RWPE1 (cell line): ENCODE measurements around the gene ABCA3.
"Not testable (repeated sequence)": the region's sequence is repeated elsewhere in the genome, so short reads cannot be mapped to it uniquely, and the experiment has no call there.

Experiments used
- CTCF ChIA-PET: fragments of 350-600 bp; sonication (Branson Sonifier 250); formaldehyde crosslinking; extraction: SDS; loops from one replicate; lab custom pipeline; 2021; lab: Yijun Ruan, JAX
- POLR2A ChIA-PET: fragments of 400-600 bp; formaldehyde crosslinking; extraction: SDS; loops from one replicate; lab custom pipeline; 2020; ENCODE audit warnings: antibody characterized with exemption; ENCODE audit not compliant: low non-redundant PET; lab: Yijun Ruan, JAX
- DNase-seq: peaks from one replicate; pipeline ENCODE4 v3.0.0; 2012; ENCODE audit warnings: low spot score
- H3K27ac ChIP-seq: fragments of 450-650 bp; 2 replicates; pipeline ENCODE4 v1.5.1; 2017
- TF ChIP-seq, protein P1 (sequence below): fragments of 450-650 bp; conservative IDR thresholded peaks from 2 replicates; pipeline ENCODE4 v1.5.1; 2017; ENCODE audit warnings: low read depth, mild to moderate bottlenecking

ABCA3 gene

DNA sequence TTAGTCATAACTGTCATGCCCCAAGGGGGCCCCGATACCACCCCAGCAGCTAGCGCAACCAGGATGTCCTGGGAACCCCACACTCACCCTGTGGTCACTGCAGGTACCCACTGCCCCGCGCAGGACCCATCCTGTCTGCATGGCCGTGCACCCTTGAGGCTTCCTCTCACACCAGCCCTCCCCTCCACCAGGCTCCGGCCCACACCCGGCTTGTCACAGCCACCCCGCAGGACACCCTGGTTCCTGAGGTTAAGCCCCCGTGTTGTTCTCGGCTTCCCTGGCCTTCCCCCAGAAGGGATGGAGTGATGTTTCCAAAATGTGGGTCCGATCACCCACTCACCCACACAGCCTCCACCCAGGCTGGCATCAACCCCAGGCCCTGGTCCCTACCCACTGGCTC is 96.7 kb downstream of the ABCA3 start:
- DNase-seq: no peak
- ChIA-PET POLR2A (no interaction called here), CTCF (no interaction called here)
- H3K27ac ChIP-seq: peak overlapping the region; percentile 21; the same call in 1 of the 2 replicates
- TF ChIP-seq, protein P1, sequence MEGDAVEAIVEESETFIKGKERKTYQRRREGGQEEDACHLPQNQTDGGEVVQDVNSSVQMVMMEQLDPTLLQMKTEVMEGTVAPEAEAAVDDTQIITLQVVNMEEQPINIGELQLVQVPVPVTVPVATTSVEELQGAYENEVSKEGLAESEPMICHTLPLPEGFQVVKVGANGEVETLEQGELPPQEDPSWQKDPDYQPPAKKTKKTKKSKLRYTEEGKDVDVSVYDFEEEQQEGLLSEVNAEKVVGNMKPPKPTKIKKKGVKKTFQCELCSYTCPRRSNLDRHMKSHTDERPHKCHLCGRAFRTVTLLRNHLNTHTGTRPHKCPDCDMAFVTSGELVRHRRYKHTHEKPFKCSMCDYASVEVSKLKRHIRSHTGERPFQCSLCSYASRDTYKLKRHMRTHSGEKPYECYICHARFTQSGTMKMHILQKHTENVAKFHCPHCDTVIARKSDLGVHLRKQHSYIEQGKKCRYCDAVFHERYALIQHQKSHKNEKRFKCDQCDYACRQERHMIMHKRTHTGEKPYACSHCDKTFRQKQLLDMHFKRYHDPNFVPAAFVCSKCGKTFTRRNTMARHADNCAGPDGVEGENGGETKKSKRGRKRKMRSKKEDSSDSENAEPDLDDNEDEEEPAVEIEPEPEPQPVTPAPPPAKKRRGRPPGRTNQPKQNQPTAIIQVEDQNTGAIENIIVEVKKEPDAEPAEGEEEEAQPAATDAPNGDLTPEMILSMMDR: no peak

- TF ChIP-seq, protein P1: no peak
- DNase-seq: no peak
- H3K27ac ChIP-seq: peak overlapping the region; percentile 21; the same call in 1 of the 2 replicates
- ChIA-PET POLR2A (no interaction called here), CTCF (interaction anchor here (0.6 to 0.7 kb wide), 2 partner anchors 171 to 606 kb away, joined by 3 read pairs; no protein-coding TSS in a partner anchor)
Measured at GRCh38 chr16:2243031-2243528, 97.4 kb downstream of the ABCA3 start.

- no peak for DNase-seq
- TF ChIP-seq, protein P1: no peak
- ChIA-PET POLR2A (no interaction called here), CTCF (interaction anchor here (0.6 to 0.7 kb wide), 2 partner anchors 172 to 606 kb away, joined by 3 read pairs; no protein-coding TSS in a partner anchor)
- H3K27ac ChIP-seq: peak overlapping the region; percentile 19; the same call in 1 of the 2 replicates
Measured at GRCh38 chr16:2242598-2242997, 97.9 kb downstream of the ABCA3 start.

GRCh38 chr16:2240331-2240730 is 100.2 kb downstream of the ABCA3 start:
- DNase-seq, POLR2A ChIA-PET: not testable (repeated sequence)
- peak overlapping the region; percentile 57 for H3K27ac ChIP-seq
- CTCF ChIA-PET: interaction anchor here (0.7 kb wide), 1 partner anchor 237 kb away, joined by 4 read pairs; no protein-coding TSS in a partner anchor

GRCh38 chr16:2238838-2239675 is 101.5 kb downstream of the ABCA3 start:
- TF ChIP-seq, protein P1: no peak
- peak overlapping the region; percentile 57 for H3K27ac ChIP-seq
- ChIA-PET POLR2A (interaction anchor here (1.6 kb wide), 1 partner anchor 44 kb away, joined by 3 read pairs; no protein-coding TSS in a partner anchor), CTCF (interaction anchor here (0.5 kb wide), 1 partner anchor 52 kb away, joined by 3 read pairs; no protein-coding TSS in a partner anchor)
- no peak for DNase-seq

- TF ChIP-seq, protein P1: no peak
- DNase-seq: no peak
- CTCF ChIA-PET: interaction anchor here (0.5 kb wide), 1 partner anchor 53 kb away, joined by 3 read pairs; no protein-coding TSS in a partner anchor
- POLR2A ChIA-PET: interaction anchor here (1.6 kb wide), 1 partner anchor 43 kb away, joined by 3 read pairs; no protein-coding TSS in a partner anchor
- peak overlapping the region; percentile 57 for H3K27ac ChIP-seq
Measured at GRCh38 chr16:2238150-2238837, 102.2 kb downstream of the ABCA3 start.
